LNCAP (cell line): ENCODE measurements around the gene FRAS1.

Source experiments
- TF ChIP-seq, protein P1 (sequence below): fragments of 450-650 bp; IDR thresholded peaks from 2 replicates; pipeline ENCODE4 v1.5.1; 2017; ENCODE audit warnings: mild to moderate bottlenecking

Gene FRAS1

DNA sequence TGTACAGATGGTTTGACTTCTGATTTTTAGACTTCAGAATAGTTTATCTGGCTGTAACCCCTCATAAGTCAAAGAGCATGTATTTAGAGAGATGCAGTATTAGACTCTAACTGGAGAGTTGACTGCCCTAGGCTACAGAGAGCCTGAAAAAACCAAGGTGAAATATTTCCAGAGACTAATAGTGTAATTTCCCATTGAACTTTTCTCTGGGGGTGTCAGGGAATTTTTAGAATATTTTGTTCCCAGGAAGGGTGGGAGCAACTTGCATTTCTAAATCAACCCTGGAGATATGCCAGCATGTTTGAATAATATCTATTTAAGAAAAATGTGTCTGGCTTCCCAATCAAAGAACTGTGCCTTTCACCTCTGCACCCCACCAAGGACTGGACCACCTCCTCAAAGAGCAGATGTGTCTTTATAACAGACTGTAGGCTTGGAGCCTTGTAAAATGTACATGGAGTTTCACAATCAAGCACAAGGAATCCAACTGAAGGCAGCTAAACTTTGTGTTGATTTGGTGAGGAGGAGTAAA lies 496.5 kb downstream of the FRAS1 start:
- TF ChIP-seq, protein P1, sequence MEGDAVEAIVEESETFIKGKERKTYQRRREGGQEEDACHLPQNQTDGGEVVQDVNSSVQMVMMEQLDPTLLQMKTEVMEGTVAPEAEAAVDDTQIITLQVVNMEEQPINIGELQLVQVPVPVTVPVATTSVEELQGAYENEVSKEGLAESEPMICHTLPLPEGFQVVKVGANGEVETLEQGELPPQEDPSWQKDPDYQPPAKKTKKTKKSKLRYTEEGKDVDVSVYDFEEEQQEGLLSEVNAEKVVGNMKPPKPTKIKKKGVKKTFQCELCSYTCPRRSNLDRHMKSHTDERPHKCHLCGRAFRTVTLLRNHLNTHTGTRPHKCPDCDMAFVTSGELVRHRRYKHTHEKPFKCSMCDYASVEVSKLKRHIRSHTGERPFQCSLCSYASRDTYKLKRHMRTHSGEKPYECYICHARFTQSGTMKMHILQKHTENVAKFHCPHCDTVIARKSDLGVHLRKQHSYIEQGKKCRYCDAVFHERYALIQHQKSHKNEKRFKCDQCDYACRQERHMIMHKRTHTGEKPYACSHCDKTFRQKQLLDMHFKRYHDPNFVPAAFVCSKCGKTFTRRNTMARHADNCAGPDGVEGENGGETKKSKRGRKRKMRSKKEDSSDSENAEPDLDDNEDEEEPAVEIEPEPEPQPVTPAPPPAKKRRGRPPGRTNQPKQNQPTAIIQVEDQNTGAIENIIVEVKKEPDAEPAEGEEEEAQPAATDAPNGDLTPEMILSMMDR, result no peak

DNA sequence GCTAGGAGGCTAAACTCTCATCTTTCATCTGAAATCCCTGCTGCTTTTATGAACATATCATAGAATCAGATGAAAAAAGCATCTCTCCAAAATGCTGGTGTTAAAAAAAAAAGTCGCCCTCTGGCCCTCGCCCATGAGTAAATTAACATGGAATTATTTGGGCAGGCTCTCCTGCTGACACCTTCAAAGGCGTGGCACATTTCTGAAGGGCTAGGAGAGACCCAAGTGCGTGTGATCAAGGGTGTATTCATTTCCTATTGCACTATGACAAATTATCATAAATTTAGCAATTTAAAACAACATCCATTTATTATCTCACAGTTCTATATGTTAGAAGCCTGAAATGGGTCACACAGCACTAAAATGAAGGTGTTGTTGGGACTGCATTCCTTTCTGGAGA lies 499.5 kb downstream of the FRAS1 start:
- TF ChIP-seq, protein P1, result no peak

DNA sequence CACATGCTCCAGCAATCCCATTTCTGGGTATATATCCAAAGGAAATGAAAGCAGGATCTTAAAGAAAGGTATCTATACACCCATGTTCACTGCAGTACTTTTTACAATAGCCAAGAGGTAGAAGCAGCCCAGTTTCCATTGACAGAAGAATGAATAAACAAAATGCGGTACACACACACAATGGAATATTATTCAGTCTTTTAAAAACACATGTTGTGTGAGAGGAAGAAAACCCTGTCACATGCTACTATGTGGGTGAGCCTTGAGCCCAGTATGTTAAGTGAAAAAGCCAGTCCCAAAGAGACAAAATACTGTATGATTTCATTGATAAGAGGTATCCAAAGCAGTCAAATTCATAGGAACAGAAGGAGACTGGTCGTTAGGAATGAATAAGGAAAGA lies 500.7 kb downstream of the FRAS1 start:
- TF ChIP-seq, protein P1, result no peak

DNA sequence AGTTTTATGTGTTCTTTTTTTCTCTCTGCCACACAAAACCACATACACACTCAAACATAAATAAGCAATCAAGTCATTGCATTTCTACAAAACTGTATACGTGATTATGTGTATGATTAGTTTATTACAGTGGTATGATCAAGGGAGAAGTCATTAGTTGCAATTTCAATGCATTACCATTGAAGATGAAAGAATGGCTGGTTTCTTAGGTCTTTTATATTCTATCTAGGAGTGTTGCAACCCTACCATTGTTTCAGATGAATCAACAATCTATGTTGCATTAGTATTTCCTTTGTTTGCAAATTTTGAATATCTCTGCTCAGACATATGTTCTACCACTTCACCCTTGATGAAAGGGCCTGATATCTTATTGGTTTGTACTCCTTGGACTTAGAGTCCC lies 501.3 kb downstream of the FRAS1 start:
- TF ChIP-seq, protein P1, result no peak

DNA sequence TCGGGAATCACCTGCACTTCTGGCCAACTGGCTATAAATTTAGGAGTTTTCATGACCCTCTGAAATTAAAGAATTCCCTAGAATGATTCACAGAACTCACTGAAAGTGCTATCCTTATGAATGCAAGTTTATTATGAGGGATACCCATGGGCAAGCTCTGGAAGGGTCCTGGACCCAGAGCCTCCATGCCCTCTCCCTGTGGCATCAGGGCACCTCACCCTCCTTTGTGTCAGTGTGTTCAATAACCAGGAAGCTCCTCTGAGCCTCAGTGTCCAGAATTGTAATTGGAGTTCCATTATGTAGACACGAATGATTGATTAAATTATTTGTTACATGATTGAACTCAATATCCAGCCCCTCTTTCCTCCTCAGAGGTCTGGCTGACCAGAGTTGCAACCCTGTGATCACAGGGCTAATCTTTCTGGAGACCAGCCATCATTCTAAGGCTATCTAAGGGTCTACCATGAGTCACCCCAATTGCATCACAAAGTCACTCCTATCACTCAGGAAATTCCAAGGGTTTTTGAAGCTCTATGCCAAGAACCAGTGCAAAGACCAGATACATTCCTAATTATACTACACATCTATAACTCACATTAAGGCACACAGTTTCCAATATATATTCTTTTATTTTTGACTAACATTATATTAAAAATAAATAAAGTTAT lies 503.3 kb downstream of the FRAS1 start:
- TF ChIP-seq, protein P1, result no peak

DNA sequence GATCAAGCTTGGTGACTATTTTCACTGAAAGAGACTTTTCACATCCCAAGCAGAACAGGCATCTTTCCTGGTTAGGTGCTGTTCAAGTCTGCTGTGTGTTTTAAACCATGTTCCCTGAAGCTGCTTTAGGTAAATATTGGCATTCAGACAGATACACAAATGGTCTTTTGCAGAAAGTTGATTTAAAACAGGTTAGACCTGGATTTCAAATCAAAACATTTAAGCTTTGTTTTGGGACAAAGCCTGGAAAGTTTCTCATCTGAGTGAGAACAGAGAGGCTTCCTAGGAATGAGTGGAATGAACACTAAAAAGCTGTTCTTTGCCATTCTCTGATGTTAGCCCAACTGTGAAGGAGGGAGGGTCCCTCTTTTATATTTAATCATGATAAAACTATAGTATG lies 504.6 kb downstream of the FRAS1 start:
- TF ChIP-seq, protein P1, result no peak

DNA sequence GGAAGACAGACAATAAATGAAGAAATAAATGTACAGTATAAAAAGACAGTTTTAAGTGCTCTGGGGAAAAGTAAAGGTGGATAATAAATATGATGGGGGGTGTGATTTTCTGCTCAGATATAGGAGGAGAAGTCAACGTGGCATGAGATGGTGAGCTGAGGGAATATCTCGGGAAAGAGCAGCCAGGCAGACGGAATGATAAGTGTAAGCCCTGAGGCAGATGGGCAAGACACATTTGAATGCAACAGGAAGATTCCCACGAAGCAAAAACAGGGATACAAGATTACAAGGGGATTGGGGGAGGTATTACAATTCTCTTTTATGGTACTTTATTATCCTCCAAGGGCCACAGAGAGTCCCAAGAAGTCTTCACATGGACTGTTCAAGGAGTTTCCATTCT lies 505.6 kb downstream of the FRAS1 start:
- TF ChIP-seq, protein P1, result no peak

DNA sequence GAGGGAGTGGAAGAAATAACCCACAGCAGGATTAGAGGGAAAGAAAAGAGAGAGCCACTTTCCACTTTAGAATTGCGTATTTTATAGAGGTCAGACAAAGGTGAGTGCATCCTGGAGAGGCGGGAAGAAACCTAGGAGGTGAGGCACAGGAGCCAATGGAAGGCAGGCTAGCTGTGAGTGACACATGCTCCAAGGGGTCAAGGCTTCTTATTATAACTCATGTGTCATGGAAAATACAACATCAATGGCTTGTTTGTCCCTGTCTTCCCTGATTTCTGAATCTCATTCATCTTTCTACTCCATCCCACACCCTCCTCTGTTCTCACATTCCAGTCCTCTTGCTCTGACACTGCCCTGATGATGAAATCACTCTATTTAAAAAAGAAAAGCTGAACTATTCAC lies 508.8 kb downstream of the FRAS1 start:
- TF ChIP-seq, protein P1, result no peak
